Activated CD8-positive, alpha-beta T cell treated with anti-CD3 and anti-CD28 coated beads for 36 hours (primary cell): ENCODE data around the gene STPG4. TPM values are rescaled to one million over a fixed set of nuclear protein-coding genes. Genes with fewer than 3 reads are reported as not detected.
A peak's percentile ranks its signal among the peaks of the same experiment; 100 is the strongest.

Experiments used
- ATAC-seq: fragments of 200-7000 bp; cut with Tn5 transposase; one replicate; pipeline ENCODE4 v1.10.0; 2021; ENCODE audit warnings: mild to moderate bottlenecking, moderate library complexity
- CTCF ChIA-PET: fragments of 350-600 bp; sonication (Branson Sonifier 250); formaldehyde crosslinking; loops from one replicate; lab custom pipeline; 2021; ENCODE audit warnings: antibody characterized with exemption; lab: Charles Lee
- POLR2A ChIA-PET: fragments of 350-600 bp; sonication (Branson Sonifier 250); formaldehyde crosslinking; loops from one replicate; lab custom pipeline; 2021; ENCODE audit warnings: antibody characterized with exemption; lab: Charles Lee
- DNase-seq: peaks from one replicate; pipeline ENCODE4 v3.0.0-alpha.2; 2020
- H3K27ac Mint-ChIP-seq: one replicate; pipeline ENCODE4 v1.8.0; 2021; ENCODE audit warnings: mild to moderate bottlenecking, mixed read lengths
- H3K27me3 Mint-ChIP-seq: one replicate; pipeline ENCODE4 v1.8.0; 2021; ENCODE audit warnings: mixed read lengths
- H3K36me3 Mint-ChIP-seq: one replicate; pipeline ENCODE4 v1.8.0; 2021; ENCODE audit warnings: low read depth, mixed read lengths
- H3K4me1 Mint-ChIP-seq: one replicate; pipeline ENCODE4 v1.8.0; 2021; ENCODE audit warnings: low read depth, mixed read lengths
- H3K4me3 Mint-ChIP-seq: one replicate; pipeline ENCODE4 v1.8.0; 2021; ENCODE audit warnings: mild to moderate bottlenecking, moderate library complexity, mixed read lengths
- H3K9me3 Mint-ChIP-seq: one replicate; pipeline ENCODE4 v1.8.0; 2021; ENCODE audit warnings: mixed read lengths
- intact Hi-C: fragments of 100-400 bp; cut with micrococcal nuclease; formaldehyde crosslinking; loops from one replicate; pipeline ENCODE4 v1.10.0; 2022
- total RNA-seq, 2 experiments: library from RNA; stranded (reverse); gene quantifications; one replicate each; pipeline ENCODE4 v1.2.3, GENCODE V29; 2021
- TF ChIP-seq, protein P1 (sequence below): fragments of 200-600 bp; IDR thresholded peaks from one replicate; pipeline ENCODE4 v1.8.0; 2022; ENCODE audit warnings: antibody characterized with exemption, mild to moderate bottlenecking

Gene STPG4
- total RNA-seq, 2 experiments from 2014 or later = not detected

DNA sequence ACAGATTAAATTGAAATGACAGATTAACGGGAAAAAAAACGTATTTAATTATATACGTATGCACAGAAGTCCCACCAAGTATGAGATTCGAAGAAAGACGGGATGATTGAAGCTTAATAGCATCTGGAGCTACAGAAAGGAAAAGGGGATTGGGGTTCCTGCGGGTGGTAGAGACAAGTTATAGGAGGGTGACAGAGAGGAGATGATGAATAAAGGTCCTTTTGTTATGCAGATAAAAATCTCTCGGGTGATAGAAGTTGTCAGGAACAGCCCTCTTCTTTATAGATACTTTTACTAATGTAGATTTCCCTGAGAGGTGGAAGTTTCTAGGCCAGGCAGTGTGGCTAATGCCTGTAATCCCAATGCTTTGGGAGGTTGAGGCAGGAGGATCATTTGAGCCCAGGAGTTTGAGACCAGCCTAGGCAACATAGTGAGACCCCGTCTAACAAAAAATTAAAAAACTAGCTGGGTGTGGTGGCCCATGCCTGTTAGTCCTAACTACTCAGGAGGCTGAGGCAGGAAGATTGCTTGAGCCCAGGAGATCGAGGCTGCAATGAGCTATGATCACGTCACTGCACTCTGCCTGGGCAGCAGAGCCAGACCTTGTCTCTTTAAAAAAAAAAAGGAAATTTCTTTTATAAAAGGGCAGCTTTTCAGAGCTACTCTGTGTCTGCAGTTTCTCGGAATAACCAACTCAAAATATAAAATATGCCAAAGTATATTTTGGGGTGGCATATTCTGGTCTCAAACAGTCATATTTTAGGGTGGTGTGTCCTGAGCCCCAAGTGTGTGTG lies 113.0 kb downstream of the STPG4 start:
- TF ChIP-seq, protein P1, sequence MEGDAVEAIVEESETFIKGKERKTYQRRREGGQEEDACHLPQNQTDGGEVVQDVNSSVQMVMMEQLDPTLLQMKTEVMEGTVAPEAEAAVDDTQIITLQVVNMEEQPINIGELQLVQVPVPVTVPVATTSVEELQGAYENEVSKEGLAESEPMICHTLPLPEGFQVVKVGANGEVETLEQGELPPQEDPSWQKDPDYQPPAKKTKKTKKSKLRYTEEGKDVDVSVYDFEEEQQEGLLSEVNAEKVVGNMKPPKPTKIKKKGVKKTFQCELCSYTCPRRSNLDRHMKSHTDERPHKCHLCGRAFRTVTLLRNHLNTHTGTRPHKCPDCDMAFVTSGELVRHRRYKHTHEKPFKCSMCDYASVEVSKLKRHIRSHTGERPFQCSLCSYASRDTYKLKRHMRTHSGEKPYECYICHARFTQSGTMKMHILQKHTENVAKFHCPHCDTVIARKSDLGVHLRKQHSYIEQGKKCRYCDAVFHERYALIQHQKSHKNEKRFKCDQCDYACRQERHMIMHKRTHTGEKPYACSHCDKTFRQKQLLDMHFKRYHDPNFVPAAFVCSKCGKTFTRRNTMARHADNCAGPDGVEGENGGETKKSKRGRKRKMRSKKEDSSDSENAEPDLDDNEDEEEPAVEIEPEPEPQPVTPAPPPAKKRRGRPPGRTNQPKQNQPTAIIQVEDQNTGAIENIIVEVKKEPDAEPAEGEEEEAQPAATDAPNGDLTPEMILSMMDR = no peak
- H3K9me3 Mint-ChIP-seq = no peaks in the 10 kb centered on the region
- CTCF ChIA-PET = no interaction called here

DNA sequence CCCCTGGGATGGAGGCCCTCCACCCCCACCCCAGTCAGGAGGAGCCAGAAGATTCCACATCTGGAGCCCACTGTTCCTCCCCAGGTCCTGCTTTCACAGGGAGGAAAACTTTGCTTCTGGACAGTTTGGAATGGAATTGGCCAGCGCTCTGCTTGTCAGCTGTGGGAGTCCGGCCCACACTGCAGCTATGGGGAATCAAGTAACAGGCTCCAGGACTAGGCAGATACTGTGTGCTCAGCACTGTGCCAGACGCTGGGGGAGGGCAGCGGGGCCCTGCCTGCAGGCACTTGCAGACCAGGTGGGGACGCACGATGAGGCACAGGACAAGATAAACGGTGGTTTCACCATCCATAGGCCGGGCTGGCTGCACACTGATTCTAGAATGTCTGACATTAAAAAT lies 114.0 kb downstream of the STPG4 start:
- peaks cover 10% of the 10 kb centered on the region for H3K4me1 Mint-ChIP-seq
- H3K36me3 Mint-ChIP-seq = peaks cover 13% of the 10 kb centered on the region
- ATAC-seq (no peak), DNase-seq (no peak)
- CTCF ChIA-PET = no interaction called here
- no peak overlapping the region for H3K27ac Mint-ChIP-seq
- H3K27me3 Mint-ChIP-seq = no peaks in the 10 kb centered on the region
- no peaks in the 10 kb centered on the region for H3K9me3 Mint-ChIP-seq
- POLR2A ChIA-PET = interaction anchor here (0.8 kb wide), 1 partner anchor 18 kb away, joined by 3 read pairs; no protein-coding TSS in a partner anchor
- TF ChIP-seq, protein P1 = no peak
- no peak overlapping the region for H3K4me3 Mint-ChIP-seq
- intact Hi-C loops = no loop called here

More for the DNA sequence above, 113.0 kb downstream of the STPG4 start:
- Mint-ChIP-seq H3K36me3 (peaks cover 9% of the 10 kb centered on the region), H3K4me1 (peaks cover 10% of the 10 kb centered on the region), H3K27me3 (no peaks in the 10 kb centered on the region), H3K4me3 (no peak overlapping the region), H3K27ac (no peak overlapping the region)
- intact Hi-C loops = no loop called here
- DNase-seq = no peak
- POLR2A ChIA-PET = interaction anchor here (1.1 kb wide), 1 partner anchor 37 kb away, joined by 3 read pairs; no protein-coding TSS in a partner anchor
- no peak for ATAC-seq

DNA sequence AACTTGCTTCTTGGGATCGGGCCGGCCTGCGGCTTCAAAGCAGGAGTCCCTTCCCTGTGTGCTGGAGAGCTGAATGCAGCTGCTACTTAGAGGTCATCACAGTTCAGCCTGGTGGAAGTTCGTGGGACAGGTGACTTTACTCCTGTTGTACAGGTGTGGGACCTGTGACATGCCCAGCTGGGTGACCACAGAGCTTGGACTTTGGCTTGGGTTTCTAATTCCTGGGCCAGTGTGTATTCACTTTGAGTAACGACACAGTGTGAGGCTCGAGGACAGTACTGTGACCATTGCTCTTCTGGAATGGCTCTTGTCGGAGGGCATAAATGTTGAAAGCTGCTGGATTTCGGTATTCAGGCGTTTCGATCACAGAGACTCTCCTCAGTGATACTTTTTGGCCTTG lies 114.5 kb downstream of the STPG4 start:
- peaks cover 10% of the 10 kb centered on the region for H3K4me1 Mint-ChIP-seq
- POLR2A ChIA-PET = interaction anchor here (0.8 kb wide), 1 partner anchor 18 kb away, joined by 3 read pairs; no protein-coding TSS in a partner anchor
- DNase-seq (no peak), ATAC-seq (no peak)
- intact Hi-C loops = no loop called here
- H3K36me3 Mint-ChIP-seq = peaks cover 9% of the 10 kb centered on the region
- CTCF ChIA-PET = no interaction called here
- H3K27ac Mint-ChIP-seq = no peak overlapping the region
- no peaks in the 10 kb centered on the region for H3K27me3 Mint-ChIP-seq
- TF ChIP-seq, protein P1 = no peak
- H3K9me3 Mint-ChIP-seq = no peaks in the 10 kb centered on the region
- no peak overlapping the region for H3K4me3 Mint-ChIP-seq

DNA sequence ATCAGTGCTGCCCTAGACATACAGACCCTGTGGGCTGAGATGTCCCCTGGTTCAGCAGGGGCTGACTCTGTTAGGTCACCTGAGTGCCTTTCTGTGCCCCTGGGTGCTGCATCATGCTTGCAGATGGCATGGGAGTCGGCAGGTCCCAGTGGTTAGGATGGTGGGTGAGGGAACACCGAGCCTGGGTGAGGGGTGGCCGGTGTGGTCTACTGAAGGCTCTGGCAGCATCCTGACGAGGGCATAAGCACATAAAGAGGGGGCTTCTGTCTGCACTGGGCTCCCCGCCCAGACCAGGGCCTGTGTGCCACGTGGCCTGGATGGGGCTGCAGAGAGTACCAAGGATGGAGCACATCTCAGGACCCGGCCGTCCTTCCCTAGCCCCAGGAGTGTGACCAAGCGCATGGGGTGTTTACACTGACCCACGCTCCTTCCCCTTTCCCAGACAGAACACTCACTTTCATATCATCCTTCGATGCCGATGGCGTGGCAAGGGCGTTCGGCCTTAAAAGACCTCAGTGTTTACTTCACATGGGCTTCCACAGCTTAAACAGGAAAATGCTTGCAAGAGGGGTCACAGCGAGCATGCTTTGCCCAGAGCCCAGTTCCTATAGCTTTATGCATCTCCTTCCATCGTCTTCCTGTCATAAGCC lies 115.1 kb downstream of the STPG4 start:
- ATAC-seq = no peak
- Mint-ChIP-seq H3K4me1 (peaks cover 16% of the 10 kb centered on the region), H3K9me3 (no peaks in the 10 kb centered on the region), H3K27ac (no peak overlapping the region), H3K4me3 (no peak overlapping the region), H3K36me3 (peaks cover 8% of the 10 kb centered on the region), H3K27me3 (no peaks in the 10 kb centered on the region)
- intact Hi-C loops = no loop called here
- no peak for DNase-seq
- CTCF ChIA-PET = no interaction called here
- POLR2A ChIA-PET = interaction anchor here (0.8 kb wide), 1 partner anchor 17 kb away, joined by 3 read pairs; no protein-coding TSS in a partner anchor
- TF ChIP-seq, protein P1 = no peak

DNA sequence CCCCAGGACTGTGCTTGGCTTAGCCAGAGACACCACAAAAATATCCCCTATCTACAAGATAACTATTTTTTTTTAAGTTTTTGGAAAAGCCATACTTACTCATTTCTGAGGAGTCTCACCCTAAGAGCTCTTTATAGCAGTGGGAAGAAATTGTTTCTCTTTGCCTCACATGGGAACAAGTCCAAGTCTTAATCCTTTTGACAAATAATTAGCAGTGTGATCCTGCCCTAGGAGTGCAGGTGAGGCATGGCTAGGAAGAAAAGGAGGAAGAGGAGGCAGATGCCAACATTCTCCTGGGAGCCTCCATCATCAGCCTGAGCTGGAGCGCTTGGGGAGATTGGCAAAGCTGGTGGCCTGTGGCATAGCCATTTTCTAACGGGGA lies 115.6 kb downstream of the STPG4 start:
- Mint-ChIP-seq H3K27ac (peak overlapping the region; percentile 89), H3K27me3 (no peaks in the 10 kb centered on the region), H3K36me3 (peaks cover 8% of the 10 kb centered on the region), H3K4me3 (no peak overlapping the region), H3K9me3 (no peaks in the 10 kb centered on the region), H3K4me1 (peaks cover 19% of the 10 kb centered on the region)
- TF ChIP-seq, protein P1 = no peak
- CTCF ChIA-PET = interaction anchor here (1.6 kb wide), 1 partner anchor 283 kb away, joined by 4 read pairs; no protein-coding TSS in a partner anchor
- no peak for DNase-seq
- POLR2A ChIA-PET = no interaction called here
- intact Hi-C loops = no loop called here
- ATAC-seq = no peak
